Measurements from ENCODE around the gene CDK14. TPM values are rescaled to one million over a fixed set of nuclear protein-coding genes. Genes with fewer than 3 reads are reported as not detected.
A peak's percentile ranks its signal among the peaks of the same experiment; 100 is the strongest.
"Not testable (repeated sequence)": the region's sequence is repeated elsewhere in the genome, so short reads cannot be mapped to it uniquely, and the experiment has no call there.

CDK14 gene
- polyA plus RNA-seq, 3 donors = 1.7 to 2.5 (median 2.1) TPM

DNA sequence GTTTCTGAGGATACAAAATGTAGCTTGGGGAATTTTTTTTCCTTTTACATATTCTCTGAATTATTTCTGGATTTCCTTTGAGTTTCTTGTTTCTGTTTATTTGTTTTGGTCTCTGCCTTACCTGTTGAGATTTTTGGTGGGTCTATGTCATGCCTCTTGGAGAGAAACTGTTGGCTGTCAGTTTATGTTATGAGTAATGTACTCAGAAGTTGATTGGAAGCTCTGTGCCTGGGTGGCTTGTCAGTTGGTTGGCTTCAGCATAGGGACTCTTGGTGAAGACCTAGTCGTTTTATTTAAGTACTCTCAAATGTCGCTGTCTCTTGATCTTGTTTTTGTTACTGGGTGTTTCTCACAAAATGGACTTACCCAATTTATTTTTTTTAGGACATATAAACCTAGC lies 132.4 kb downstream of the CDK14 start:
- Histone ChIP-seq H3K36me3 (replicated peaks in 1 of 2; ENCODE audit: control insufficient read depth in 1 of 2, insufficient read depth in 2 of 2, low read length in 2 of 2) (no peaks in the 10 kb centered on the region), H3K9ac (ENCODE audit: insufficient read depth, low read length, poor library complexity, severe bottlenecking) (no peak overlapping the region), H2AFZ (ENCODE audit: insufficient read depth, low read depth, low read length, poor library complexity, severe bottlenecking) (no peak overlapping the region), H3K79me2 (ENCODE audit: insufficient read depth, low read length) (no peaks in the 10 kb centered on the region), H3K27me3 (ENCODE audit: control insufficient read depth in 2 of 2, insufficient read depth in 2 of 2, low read length in 2 of 2) (no peaks in the 10 kb centered on the region), H3K4me2 (replicated peaks; ENCODE audit: extremely low read depth, low read length, poor library complexity, severe bottlenecking) (no peak overlapping the region), H4K20me1 (ENCODE audit: insufficient read depth, low read length) (no peaks in the 10 kb centered on the region), H3K4me1 (ENCODE audit: control insufficient read depth in 1 of 2, insufficient read depth in 2 of 2, low read length in 2 of 2) (peaks cover 6 to 23% of the 10 kb centered on the region in 2 donors), H3K27ac (ENCODE audit: low read depth in 1 of 2, low read length in 2 of 2) (no peak overlapping the region), H3K9me3 (replicated peaks in 1 of 2; ENCODE audit: control insufficient read depth in 1 of 2, insufficient read depth in 1 of 2, low read length in 2 of 2) (no peaks in the 10 kb centered on the region), H3K4me3 (replicated peaks in 1 of 3; ENCODE audit: low read depth in 2 of 3, low read length in 3 of 3) (no peak overlapping the region)
- Mint-ChIP-seq H3K9me3 (peaks cover 16 to 31% (median 28%) of the 10 kb centered on the region in 7 donors), H3K27me3 (ENCODE audit: low read depth in 3 of 3) (peaks cover 0 to 2% (median 0%) of the 10 kb centered on the region in 3 donors), H3K36me3 (peaks cover 31 to 44% of the 10 kb centered on the region in 2 donors), H3K4me1 (peaks cover 21% of the 10 kb centered on the region), H3K27ac (peak overlapping the region in 1 of 7 donors; percentile 68), H3K4me3 (no peak overlapping the region)
- TF ChIP-seq, protein P1, sequence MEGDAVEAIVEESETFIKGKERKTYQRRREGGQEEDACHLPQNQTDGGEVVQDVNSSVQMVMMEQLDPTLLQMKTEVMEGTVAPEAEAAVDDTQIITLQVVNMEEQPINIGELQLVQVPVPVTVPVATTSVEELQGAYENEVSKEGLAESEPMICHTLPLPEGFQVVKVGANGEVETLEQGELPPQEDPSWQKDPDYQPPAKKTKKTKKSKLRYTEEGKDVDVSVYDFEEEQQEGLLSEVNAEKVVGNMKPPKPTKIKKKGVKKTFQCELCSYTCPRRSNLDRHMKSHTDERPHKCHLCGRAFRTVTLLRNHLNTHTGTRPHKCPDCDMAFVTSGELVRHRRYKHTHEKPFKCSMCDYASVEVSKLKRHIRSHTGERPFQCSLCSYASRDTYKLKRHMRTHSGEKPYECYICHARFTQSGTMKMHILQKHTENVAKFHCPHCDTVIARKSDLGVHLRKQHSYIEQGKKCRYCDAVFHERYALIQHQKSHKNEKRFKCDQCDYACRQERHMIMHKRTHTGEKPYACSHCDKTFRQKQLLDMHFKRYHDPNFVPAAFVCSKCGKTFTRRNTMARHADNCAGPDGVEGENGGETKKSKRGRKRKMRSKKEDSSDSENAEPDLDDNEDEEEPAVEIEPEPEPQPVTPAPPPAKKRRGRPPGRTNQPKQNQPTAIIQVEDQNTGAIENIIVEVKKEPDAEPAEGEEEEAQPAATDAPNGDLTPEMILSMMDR (IDR thresholded peaks at IDR 0.05) = no peak
- 86% methylated on average over 1 of the region's 2 CpGs for WGBS (ENCODE audit: insufficient coverage)
- intact Hi-C loops (cut with micrococcal nuclease) = no loop called here
- no peak for DNase-seq

DNA sequence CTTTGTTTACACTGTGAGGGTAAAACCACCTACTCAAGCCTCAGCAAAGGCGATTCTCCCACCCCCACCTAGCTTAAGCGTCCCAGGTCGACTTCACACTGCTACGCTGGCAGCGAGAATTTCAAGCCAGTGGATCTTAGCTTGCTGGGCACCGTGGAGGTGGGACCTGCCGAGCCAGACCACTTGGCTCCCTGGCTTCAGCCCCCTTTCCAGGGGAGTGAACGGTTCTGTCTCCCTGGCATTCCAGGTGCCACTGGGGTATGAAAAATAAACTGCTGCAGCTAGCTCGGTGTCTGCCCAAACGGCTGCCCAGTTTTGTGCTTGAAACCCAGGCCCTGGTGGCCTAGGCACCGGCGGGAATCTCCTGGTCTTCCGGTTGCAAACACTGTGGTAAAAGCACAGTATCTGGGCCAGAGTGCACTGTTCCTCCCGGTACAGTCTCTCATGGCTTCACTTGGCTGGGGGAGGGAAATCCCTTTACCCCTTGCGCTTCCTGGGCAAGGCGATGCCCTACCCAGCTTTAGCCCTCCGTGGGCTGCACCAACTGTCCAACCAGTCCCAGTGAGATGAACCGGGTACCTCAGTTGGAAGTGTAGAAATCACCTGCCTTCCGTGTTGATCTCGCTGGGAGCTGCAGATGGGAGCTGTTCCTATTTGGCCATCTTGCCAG lies 139.6 kb downstream of the CDK14 start:
- WGBS (ENCODE audit: insufficient coverage) = 90% methylated on average over 16 of the region's 20 CpGs
- H3K27ac ChIP-seq (ENCODE audit: low read depth in 1 of 2, low read length in 2 of 2) = not testable (repeated sequence)

More for the DNA sequence above, 139.6 kb downstream of the CDK14 start:
- Mint-ChIP-seq H3K27ac (peak overlapping the region in 1 of 7 donors; percentile 49), H3K36me3 (peaks cover 32 to 52% of the 10 kb centered on the region in 2 donors), H3K9me3 (peaks cover 18 to 42% (median 34%) of the 10 kb centered on the region in 7 donors)
- H3K4me3 ChIP-seq (replicated peaks in 1 of 3; ENCODE audit: low read depth in 2 of 3, low read length in 3 of 3); H4K20me1 ChIP-seq (ENCODE audit: insufficient read depth, low read length); H3K79me2 ChIP-seq (ENCODE audit: insufficient read depth, low read length); H3K9me3 ChIP-seq (replicated peaks in 1 of 2; ENCODE audit: control insufficient read depth in 1 of 2, insufficient read depth in 1 of 2, low read length in 2 of 2); H3K4me1 Mint-ChIP-seq; H3K4me3 Mint-ChIP-seq; H2AFZ ChIP-seq (ENCODE audit: insufficient read depth, low read depth, low read length, poor library complexity, severe bottlenecking); H3K27me3 ChIP-seq (ENCODE audit: control insufficient read depth in 2 of 2, insufficient read depth in 2 of 2, low read length in 2 of 2); DNase-seq; H3K4me2 ChIP-seq (replicated peaks; ENCODE audit: extremely low read depth, low read length, poor library complexity, severe bottlenecking); H3K36me3 ChIP-seq (replicated peaks in 1 of 2; ENCODE audit: control insufficient read depth in 1 of 2, insufficient read depth in 2 of 2, low read length in 2 of 2); intact Hi-C loops (cut with micrococcal nuclease); H3K9ac ChIP-seq (ENCODE audit: insufficient read depth, low read length, poor library complexity, severe bottlenecking); H3K27me3 Mint-ChIP-seq (ENCODE audit: low read depth in 3 of 3): not testable (repeated sequence)
- H3K4me1 ChIP-seq (ENCODE audit: control insufficient read depth in 1 of 2, insufficient read depth in 2 of 2, low read length in 2 of 2) = peaks cover 8 to 12% of the 10 kb centered on the region in 2 donors
